Measurements from ENCODE around the gene ENGASE. TPM values are rescaled to one million over a fixed set of nuclear protein-coding genes. Genes with fewer than 3 reads are reported as not detected.

Gene ENGASE
- total RNA-seq, 1 donor from 2014 or later = 51.5 TPM

DNA sequence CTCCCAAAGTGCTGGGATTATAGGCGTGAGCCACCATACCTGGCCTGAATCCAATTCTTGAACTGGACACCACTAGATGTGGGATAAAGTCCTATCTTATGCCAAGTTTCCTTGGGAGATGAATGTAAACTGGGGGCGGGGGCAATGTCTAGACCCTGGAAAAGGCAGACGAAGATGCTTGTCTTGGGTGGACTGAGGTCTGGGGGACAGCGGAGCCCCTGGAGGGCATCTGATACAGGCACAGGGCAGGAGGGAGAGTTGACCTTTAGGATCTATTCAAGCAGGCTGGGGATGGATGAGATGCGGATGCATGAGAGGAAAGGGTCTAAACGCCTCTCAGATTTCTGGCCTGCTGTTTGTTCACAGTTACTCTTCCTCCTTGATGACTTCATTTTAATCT is 38.9 kb upstream of the ENGASE start:
- Mint-ChIP-seq H3K27ac (ENCODE audit: unreplicated experiment) (no peak overlapping the region), H3K36me3 (ENCODE audit: unreplicated experiment) (no peaks in the 10 kb centered on the region), H3K4me3 (ENCODE audit: unreplicated experiment) (no peak overlapping the region), H3K4me1 (ENCODE audit: low read depth, unreplicated experiment) (peaks cover 11% of the 10 kb centered on the region), H3K27me3 (ENCODE audit: unreplicated experiment) (peaks cover 12% of the 10 kb centered on the region), H3K9me3 (ENCODE audit: unreplicated experiment) (peaks cover 5% of the 10 kb centered on the region)
- DNase-seq = no peak
- TF ChIP-seq CTCF (IDR thresholded peaks at IDR 0.05; ENCODE audit: partially characterized antibody, unreplicated experiment) = no peak

DNA sequence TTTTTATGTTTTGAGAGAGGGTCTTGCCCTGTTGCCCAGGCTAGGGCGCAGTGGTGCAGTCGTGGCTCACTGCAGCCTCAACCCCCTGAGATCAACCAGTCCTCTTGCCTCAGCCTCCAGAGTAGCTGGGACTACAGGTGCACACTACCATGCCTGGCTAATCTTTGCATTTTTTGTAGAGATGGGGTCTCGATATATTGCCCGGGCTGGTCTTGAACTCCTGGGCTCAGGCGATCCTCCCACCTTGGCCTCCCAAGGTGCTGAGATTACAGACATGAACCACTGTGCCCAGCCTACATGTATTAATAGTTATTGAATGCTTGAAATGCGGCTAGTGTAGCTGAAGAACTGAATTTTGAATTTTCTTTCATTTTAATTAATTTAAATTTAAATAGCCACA is 38.4 kb upstream of the ENGASE start:
- no peak for DNase-seq
- H3K4me3 Mint-ChIP-seq (ENCODE audit: unreplicated experiment) = no peak overlapping the region
- H3K9me3 Mint-ChIP-seq (ENCODE audit: unreplicated experiment) = peaks cover 5% of the 10 kb centered on the region
- no peaks in the 10 kb centered on the region for H3K36me3 Mint-ChIP-seq (ENCODE audit: unreplicated experiment)
- no peak for TF ChIP-seq CTCF (IDR thresholded peaks at IDR 0.05; ENCODE audit: partially characterized antibody, unreplicated experiment)
- peaks cover 12% of the 10 kb centered on the region for H3K27me3 Mint-ChIP-seq (ENCODE audit: unreplicated experiment)
- peaks cover 11% of the 10 kb centered on the region for H3K4me1 Mint-ChIP-seq (ENCODE audit: low read depth, unreplicated experiment)
- no peak overlapping the region for H3K27ac Mint-ChIP-seq (ENCODE audit: unreplicated experiment)

- Mint-ChIP-seq H3K4me3 (ENCODE audit: unreplicated experiment) (no peak overlapping the region), H3K36me3 (ENCODE audit: unreplicated experiment) (no peaks in the 10 kb centered on the region), H3K27me3 (ENCODE audit: unreplicated experiment) (peaks cover 12% of the 10 kb centered on the region), H3K27ac (ENCODE audit: unreplicated experiment) (no peak overlapping the region), H3K9me3 (ENCODE audit: unreplicated experiment) (peaks cover 4% of the 10 kb centered on the region), H3K4me1 (ENCODE audit: low read depth, unreplicated experiment) (peaks cover 11% of the 10 kb centered on the region)
- no peak for TF ChIP-seq CTCF (IDR thresholded peaks at IDR 0.05; ENCODE audit: partially characterized antibody, unreplicated experiment)
- no peak for DNase-seq
Measured at GRCh38 chr17:79036596-79036995, 38.0 kb upstream of the ENGASE start.

GRCh38 chr17:79038545-79039135 is 36.0 kb upstream of the ENGASE start:
- peaks cover 13% of the 10 kb centered on the region for H3K27me3 Mint-ChIP-seq (ENCODE audit: unreplicated experiment)
- DNase-seq = no peak
- no peak overlapping the region for H3K27ac Mint-ChIP-seq (ENCODE audit: unreplicated experiment)
- peaks cover 9% of the 10 kb centered on the region for H3K9me3 Mint-ChIP-seq (ENCODE audit: unreplicated experiment)
- no peaks in the 10 kb centered on the region for H3K36me3 Mint-ChIP-seq (ENCODE audit: unreplicated experiment)
- TF ChIP-seq CTCF (IDR thresholded peaks at IDR 0.05; ENCODE audit: partially characterized antibody, unreplicated experiment) = no peak
- peaks cover 12% of the 10 kb centered on the region for H3K4me1 Mint-ChIP-seq (ENCODE audit: low read depth, unreplicated experiment)
- H3K4me3 Mint-ChIP-seq (ENCODE audit: unreplicated experiment) = no peak overlapping the region

DNA sequence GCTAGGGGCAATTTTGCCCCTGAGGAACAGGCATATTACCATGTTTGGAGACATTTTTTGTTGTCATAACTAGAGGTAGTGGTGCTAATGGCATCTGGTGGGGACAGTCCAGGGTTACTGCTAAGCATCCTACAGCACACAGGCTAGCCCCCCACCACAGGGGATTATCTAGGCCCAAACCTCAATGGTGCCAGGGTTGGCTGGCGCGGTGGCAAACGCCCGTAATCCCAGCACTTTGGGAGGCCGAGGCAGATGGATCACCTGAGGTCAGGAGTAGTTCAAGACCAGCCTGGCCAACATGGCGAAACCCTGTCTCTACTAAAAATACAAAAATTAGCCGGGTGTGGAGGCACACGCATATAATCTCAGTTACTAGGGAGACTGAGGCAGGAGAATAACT is 35.5 kb upstream of the ENGASE start:
- H3K4me3 Mint-ChIP-seq (ENCODE audit: unreplicated experiment) = no peak overlapping the region
- H3K4me1 Mint-ChIP-seq (ENCODE audit: low read depth, unreplicated experiment) = peaks cover 11% of the 10 kb centered on the region
- H3K9me3 Mint-ChIP-seq (ENCODE audit: unreplicated experiment) = peaks cover 9% of the 10 kb centered on the region
- no peak overlapping the region for H3K27ac Mint-ChIP-seq (ENCODE audit: unreplicated experiment)
- no peak for DNase-seq
- no peaks in the 10 kb centered on the region for H3K36me3 Mint-ChIP-seq (ENCODE audit: unreplicated experiment)
- no peak for TF ChIP-seq CTCF (IDR thresholded peaks at IDR 0.05; ENCODE audit: partially characterized antibody, unreplicated experiment)
- peaks cover 13% of the 10 kb centered on the region for H3K27me3 Mint-ChIP-seq (ENCODE audit: unreplicated experiment)
